SH-SY5Y (cell line): ENCODE data around the gene FOXC2.

Experiments used
- GATA2 ChIP-seq: IDR thresholded peaks from 2 replicates; pipeline ENCODE4 v1.6.1; 2011; ENCODE audit warnings: mild to moderate bottlenecking, low read depth, low read length
- GATA3 ChIP-seq: IDR thresholded peaks from 2 replicates; pipeline ENCODE4 v1.6.1; 2011; ENCODE audit warnings: low read depth, mild to moderate bottlenecking, low read length, moderate library complexity

FOXC2 gene

GRCh38 chr16:86610779-86611524, 44.3 kb downstream of the FOXC2 start:
- TF ChIP-seq GATA2 (no peak), GATA3 (no peak)

DNA sequence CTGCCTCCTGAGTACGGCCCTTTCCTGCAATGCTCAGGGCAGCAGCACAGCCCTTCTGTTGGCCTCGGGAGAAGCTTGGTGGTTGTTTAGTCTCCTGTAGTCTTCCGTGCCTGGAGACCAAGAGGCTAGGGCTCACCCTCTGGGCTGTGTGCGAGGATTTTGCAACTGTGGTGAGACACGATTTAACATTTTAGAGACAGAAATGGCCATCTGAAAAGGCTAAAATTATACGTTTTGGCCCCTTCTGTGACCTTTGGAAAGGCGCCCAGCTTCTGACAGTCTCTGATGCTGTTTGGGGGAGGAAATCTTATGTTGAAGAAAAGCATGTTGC, 44.9 kb downstream of the FOXC2 start:
- TF ChIP-seq GATA2: no peak
- TF ChIP-seq GATA3: no peak

DNA sequence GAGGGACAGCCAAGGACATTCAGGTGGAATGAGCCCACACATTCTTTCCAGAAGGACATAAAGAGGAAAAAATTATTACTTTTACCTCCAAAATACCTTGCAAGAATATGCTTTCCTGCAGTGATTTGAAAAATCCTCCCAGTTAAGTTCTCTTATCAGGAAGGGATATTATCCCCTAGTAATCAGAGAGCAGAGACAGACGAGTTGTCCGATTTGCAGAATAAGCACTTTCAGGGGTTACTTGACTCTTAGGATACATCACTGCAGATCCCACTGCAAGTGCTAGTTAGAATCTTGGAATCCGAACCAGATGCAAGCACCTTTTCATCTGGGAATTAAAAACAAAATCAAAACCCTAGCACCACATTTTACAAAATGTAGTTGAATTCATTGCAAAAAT, 45.3 kb downstream of the FOXC2 start:
- no peak for TF ChIP-seq GATA2
- TF ChIP-seq GATA3: no peak

DNA sequence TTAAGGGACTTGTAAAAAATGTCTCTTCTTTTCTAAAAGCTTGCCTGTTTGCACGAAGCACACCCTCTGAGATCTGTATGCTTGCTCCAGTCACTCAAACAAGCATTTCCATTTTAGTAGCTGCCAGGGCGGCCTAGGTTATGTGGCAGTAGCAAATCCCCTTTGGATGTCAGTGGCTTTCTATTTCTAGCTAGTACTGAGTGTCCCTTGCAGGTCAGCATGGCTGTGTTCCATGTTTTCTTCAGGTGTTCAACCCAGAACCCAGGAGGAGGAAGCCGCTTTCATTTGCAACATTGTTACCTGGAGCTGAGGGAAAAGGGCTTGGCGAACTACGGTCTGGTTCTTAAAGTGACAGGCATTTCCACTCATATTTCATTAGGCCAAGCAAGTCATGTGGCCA, 48.1 kb downstream of the FOXC2 start:
- no peak for TF ChIP-seq GATA2
- TF ChIP-seq GATA3: no peak

DNA sequence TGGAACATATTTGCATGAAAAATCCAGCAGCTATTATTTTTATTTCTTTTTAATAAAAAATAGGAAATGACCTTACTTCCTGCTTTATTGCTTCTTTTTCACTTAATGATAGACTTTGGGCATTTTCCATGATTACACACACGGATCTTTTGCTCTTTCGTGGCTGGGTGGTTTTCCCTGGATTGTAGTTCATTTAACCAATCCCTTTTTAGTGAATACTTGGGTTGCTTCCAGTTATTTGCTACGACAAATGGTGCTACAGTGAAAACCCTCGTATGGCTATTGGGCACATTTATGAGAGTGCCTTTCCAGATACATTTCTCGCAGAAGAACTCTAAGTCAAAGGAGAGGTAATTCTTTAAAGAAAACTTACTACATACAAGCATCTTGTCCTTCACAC, 50.3 kb downstream of the FOXC2 start:
- TF ChIP-seq GATA2: no peak
- TF ChIP-seq GATA3: no peak

GRCh38 chr16:86618431-86619238, 52.0 kb downstream of the FOXC2 start:
- TF ChIP-seq GATA2 (no peak), GATA3 (no peak)
